HCT116 (cell line): ENCODE results near the gene POU2AF1. TPM values are rescaled to one million over a fixed set of nuclear protein-coding genes. Genes with fewer than 3 reads are reported as not detected.

Experiments
- ATAC-seq: fragments of 200-7000 bp; cut with Tn5 transposase; 2 replicates; pipeline ENCODE4 v1.9.1; 2020; ENCODE audit warnings: mild to moderate bottlenecking, moderate library complexity
- BruUV-seq: library from RNA; stranded (reverse); fragments of 400-500 nt; replicated peaks from 2 replicates; lab custom pipeline; 2021; lab: Mats Ljungman, UMichigan
- CTCF ChIA-PET: fragments of 300-600 bp; sonication (Branson Sonifier 250); formaldehyde crosslinking; loops from one replicate; lab custom pipeline; 2021; ENCODE audit warnings: antibody characterized with exemption; lab: Charles Lee
- POLR2A ChIA-PET: fragments of 300-600, 350-600 bp; sonication (Branson Sonifier 250); formaldehyde crosslinking; loops from one replicate; lab custom pipeline; 2021; ENCODE audit warnings: antibody characterized with exemption; lab: Charles Lee
- RAD21 ChIA-PET, 2 experiments: fragments of 300-600 bp; sonication (Branson Sonifier 250); formaldehyde crosslinking; loops; one replicate each; lab custom pipeline; 2023; ENCODE audit warnings: low total read pairs in 2 of 2; ENCODE audit not compliant: uncharacterized antibody in 2 of 2, unreplicated experiment in 2 of 2, low non-redundant PET in 1 of 2; lab: Charles Lee
- DNase-seq: peaks from one replicate; pipeline ENCODE4 v3.0.0-alpha.2; 2010; ENCODE audit warnings: low read depth, low spot score
- H2AFZ ChIP-seq: fragments of 200-600 bp; shearing (Covaris generic), sonication (generic); 2 replicates; pipeline ENCODE4 v1.6.1; 2017; ENCODE audit warnings: low read depth, mixed run types, mixed read lengths, antibody characterized with exemption, low read length; ENCODE audit not compliant: poor library complexity, severe bottlenecking
- H3K27ac ChIP-seq: 2 replicates; pipeline ENCODE4 v1.5.1; 2012; ENCODE audit warnings: low read depth, low read length
- H3K27me3 ChIP-seq: fragments of 200-600 bp; sonication (generic); 2 replicates; pipeline ENCODE4 v1.6.1; 2016; ENCODE audit warnings: mixed run types, low read length, mixed read lengths; ENCODE audit not compliant: insufficient read depth
- H3K36me3 ChIP-seq, 2 experiments: fragments of 200-500 bp in 1 of 2; fragments of 200-600 bp in 1 of 2; sonication (Bioruptor generic) in 1 of 2; sonication (generic) in 1 of 2; 2 replicates each; pipeline versions ENCODE4 v1.5.1 to v1.6.1; 2014 to 2016; ENCODE audit warnings: low read length in 2 of 2, inconsistent platforms in 1 of 2, mixed read lengths in 1 of 2, mixed run types in 1 of 2; ENCODE audit not compliant: insufficient read depth in 2 of 2, control insufficient read depth in 1 of 2
- H3K4me1 ChIP-seq, 2 experiments: fragments of 200-600 bp in 1 of 2; sonication (generic) in 1 of 2; 2 replicates each; pipeline versions ENCODE4 v1.5.1 to v1.6.1; 2012 to 2017; ENCODE audit warnings: low read length in 2 of 2, inconsistent platforms in 1 of 2, mild to moderate bottlenecking in 1 of 2, mixed read lengths in 1 of 2, mixed run types in 1 of 2, moderate library complexity in 1 of 2; ENCODE audit not compliant: insufficient read depth in 2 of 2, control insufficient read depth in 1 of 2
- H3K4me2 ChIP-seq: fragments of 200-600 bp; sonication (generic); 2 replicates; pipeline ENCODE4 v1.6.1; 2017; ENCODE audit warnings: mixed run types, low read length, mixed read lengths
- H3K4me3 ChIP-seq, 2 experiments: fragments of 200-600 bp in 1 of 2; sonication (generic) in 1 of 2; replicated peaks in 1 of 2; 2 replicates each; pipeline ENCODE4 v1.5.1; 2011 to 2016; ENCODE audit warnings: low read length in 2 of 2, control low read depth in 1 of 2, low read depth in 1 of 2, mild to moderate bottlenecking in 1 of 2, mixed read lengths in 1 of 2, mixed run types in 1 of 2
- H3K79me2 ChIP-seq: fragments of 200-600 bp; sonication (generic); 2 replicates; pipeline ENCODE4 v1.6.1; 2017; ENCODE audit warnings: mild to moderate bottlenecking, mixed run types, low read length, moderate library complexity, mixed read lengths; ENCODE audit not compliant: insufficient read depth
- H3K9ac ChIP-seq: fragments of 200-600 bp; sonication (generic); 2 replicates; pipeline ENCODE4 v1.6.1; 2016; ENCODE audit warnings: low read length, mixed read lengths
- H3K9me2 ChIP-seq: fragments of 200-600 bp; sonication (generic), shearing (Covaris generic); 2 replicates; pipeline ENCODE4 v1.6.1; 2017; ENCODE audit warnings: mixed run types, mild to moderate bottlenecking, moderate library complexity; ENCODE audit not compliant: insufficient read depth
- H3K9me3 ChIP-seq, 2 experiments: fragments of 200-500 bp in 1 of 2; fragments of 200-600 bp in 1 of 2; sonication (Bioruptor generic) in 1 of 2; sonication (generic) in 1 of 2; 2 replicates each; pipeline ENCODE4 v1.6.1; 2014 to 2017; ENCODE audit warnings: low read length in 2 of 2, mixed read lengths in 2 of 2, inconsistent platforms in 1 of 2, low read depth in 1 of 2, mild to moderate bottlenecking in 1 of 2, mixed run types in 1 of 2, moderate library complexity in 1 of 2; ENCODE audit not compliant: control insufficient read depth in 1 of 2, insufficient read depth in 1 of 2
- H4K20me1 ChIP-seq: fragments of 200-600 bp; sonication (generic), shearing (Covaris generic); 2 replicates; pipeline ENCODE4 v1.6.1; 2017; ENCODE audit warnings: mixed run types, mild to moderate bottlenecking, moderate library complexity; ENCODE audit not compliant: insufficient read depth
- CEBPB ChIP-seq: IDR thresholded peaks from 2 replicates; pipeline ENCODE4 v1.6.1; 2012; ENCODE audit warnings: low read depth
- ELF1 ChIP-seq: IDR thresholded peaks from 2 replicates; pipeline ENCODE4 v1.6.1; 2012; ENCODE audit warnings: low read depth, borderline replicate concordance
- EZH2 ChIP-seq: fragments of 200-600 bp; sonication (generic); IDR thresholded peaks from 2 replicates; pipeline ENCODE4 v1.6.1; 2017; ENCODE audit warnings: antibody characterized with exemption, mixed run types
- EZH2phosphoT487 ChIP-seq: fragments of 200-600 bp; IDR thresholded peaks from 2 replicates; pipeline ENCODE4 v1.6.1; 2018; ENCODE audit warnings: antibody characterized with exemption, borderline replicate concordance
- FOSL1 ChIP-seq: IDR thresholded peaks from 2 replicates; pipeline ENCODE4 v1.6.1; 2012; ENCODE audit warnings: low read depth
- POLR2A ChIP-seq: IDR thresholded peaks from 2 replicates; pipeline ENCODE4 v1.7.0; 2011; ENCODE audit warnings: borderline replicate concordance; ENCODE audit not compliant: insufficient read depth, insufficient read length; ENCODE audit errors: extremely low read depth
- RAD21 ChIP-seq: IDR thresholded peaks from 2 replicates; pipeline ENCODE4 v1.6.1; 2012; ENCODE audit warnings: low read depth, mild to moderate bottlenecking
- SP1 ChIP-seq: IDR thresholded peaks from 2 replicates; pipeline ENCODE4 v1.6.1; 2012; ENCODE audit warnings: low read depth
- TCF7L2 ChIP-seq: IDR thresholded peaks from 2 replicates; pipeline ENCODE4 v1.7.0; 2011; ENCODE audit warnings: borderline replicate concordance, inconsistent platforms; ENCODE audit not compliant: insufficient read depth, insufficient read length; ENCODE audit errors: extremely low read depth
- ZNF274 ChIP-seq: fragments of 200-500 bp; sonication (Bioruptor generic); IDR thresholded peaks from 2 replicates; pipeline ENCODE4 v1.6.1; 2014; ENCODE audit warnings: mild to moderate bottlenecking, low read depth, low read length, inconsistent platforms
- intact Hi-C: fragments of 100-400 bp; cut with micrococcal nuclease; formaldehyde crosslinking; loops from 2 replicates; pipeline ENCODE4 v1.10.0; 2022
- total RNA-seq: library from RNA; stranded (reverse); gene quantifications from one replicate; pipeline ENCODE4 v1.2.1, GENCODE V29; 2021; ENCODE audit not compliant: unreplicated experiment
- TF ChIP-seq, protein P1 (sequence below), 3 experiments: fragments of 200-600 bp in 1 of 3; sonication (generic) in 1 of 3; IDR thresholded peaks in 2 of 3; conservative IDR thresholded peaks in 1 of 3; 2 replicates each; pipeline ENCODE4 v1.5.1; 2012 to 2017; ENCODE audit warnings: low read depth in 2 of 3, low read length in 2 of 3, antibody characterized with exemption in 1 of 3, borderline replicate concordance in 1 of 3, control low read depth in 1 of 3, mild to moderate bottlenecking in 1 of 3, mixed read lengths in 1 of 3, mixed run types in 1 of 3, moderate library complexity in 1 of 3; ENCODE audit not compliant: insufficient read depth in 1 of 3
- TF ChIP-seq, protein P2 (sequence below): IDR thresholded peaks from 2 replicates; pipeline ENCODE4 v1.6.1; 2012

POU2AF1 gene
- total RNA-seq, 1 experiment from 2014 or later, result 0.17 TPM

DNA sequence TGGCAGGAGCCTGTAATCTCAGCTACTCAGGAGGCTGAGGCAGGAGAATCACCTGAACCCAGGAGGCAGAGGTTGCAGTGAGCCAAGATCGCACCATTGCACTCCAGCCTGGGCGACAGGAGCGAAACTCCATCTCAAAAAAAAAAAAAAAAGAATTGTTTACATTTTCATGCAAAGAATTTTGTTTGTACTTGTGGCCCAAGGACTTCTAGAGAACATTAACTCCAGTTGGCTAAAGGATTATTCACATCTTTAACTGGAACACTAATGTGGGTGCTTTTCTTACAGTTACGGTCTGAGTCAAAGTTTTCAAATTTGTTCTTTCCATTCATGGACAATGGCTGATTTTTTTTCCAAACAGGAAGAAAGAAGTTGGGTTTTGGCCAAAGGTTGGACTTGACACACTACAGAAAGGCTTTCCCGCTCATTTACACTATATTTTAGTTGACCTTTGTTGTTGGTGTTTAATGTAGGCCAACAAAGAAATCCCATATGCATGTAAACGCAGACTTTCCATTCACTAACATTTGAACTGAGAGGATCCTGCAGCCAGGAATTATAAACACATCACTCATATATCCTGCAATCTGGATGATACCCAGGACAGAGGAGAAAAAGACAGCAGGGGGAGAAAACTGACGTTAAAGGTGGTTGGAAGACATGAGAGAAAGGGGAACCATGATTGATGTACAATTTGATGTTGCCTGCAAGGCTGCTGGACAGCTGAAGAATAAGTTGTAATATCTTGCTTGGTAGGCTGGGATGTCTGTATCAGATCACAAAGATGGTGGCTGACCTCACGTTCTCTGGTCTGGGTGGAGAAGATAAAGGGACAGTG is 13.1 kb downstream of the POU2AF1 start:
- Histone ChIP-seq H3K9ac (no peak overlapping the region), H3K9me3 (no peaks in the 10 kb centered on the region), H3K79me2 (no peaks in the 10 kb centered on the region), H3K4me3 (no peak overlapping the region), H3K9me2 (no peaks in the 10 kb centered on the region), H3K36me3 (no peaks in the 10 kb centered on the region), H3K4me1 (no peaks in the 10 kb centered on the region)
- no TSS peak for BruUV-seq
- ChIA-PET CTCF (interaction anchor here (0.7 kb wide), 1 partner anchor 94 kb away, joined by 3 read pairs; no protein-coding TSS in a partner anchor), RAD21 (no interaction called here)
- no peak for DNase-seq
- intact Hi-C loops, result no loop called here
- TF ChIP-seq FOSL1, result no peak
- TF ChIP-seq, protein P1, sequence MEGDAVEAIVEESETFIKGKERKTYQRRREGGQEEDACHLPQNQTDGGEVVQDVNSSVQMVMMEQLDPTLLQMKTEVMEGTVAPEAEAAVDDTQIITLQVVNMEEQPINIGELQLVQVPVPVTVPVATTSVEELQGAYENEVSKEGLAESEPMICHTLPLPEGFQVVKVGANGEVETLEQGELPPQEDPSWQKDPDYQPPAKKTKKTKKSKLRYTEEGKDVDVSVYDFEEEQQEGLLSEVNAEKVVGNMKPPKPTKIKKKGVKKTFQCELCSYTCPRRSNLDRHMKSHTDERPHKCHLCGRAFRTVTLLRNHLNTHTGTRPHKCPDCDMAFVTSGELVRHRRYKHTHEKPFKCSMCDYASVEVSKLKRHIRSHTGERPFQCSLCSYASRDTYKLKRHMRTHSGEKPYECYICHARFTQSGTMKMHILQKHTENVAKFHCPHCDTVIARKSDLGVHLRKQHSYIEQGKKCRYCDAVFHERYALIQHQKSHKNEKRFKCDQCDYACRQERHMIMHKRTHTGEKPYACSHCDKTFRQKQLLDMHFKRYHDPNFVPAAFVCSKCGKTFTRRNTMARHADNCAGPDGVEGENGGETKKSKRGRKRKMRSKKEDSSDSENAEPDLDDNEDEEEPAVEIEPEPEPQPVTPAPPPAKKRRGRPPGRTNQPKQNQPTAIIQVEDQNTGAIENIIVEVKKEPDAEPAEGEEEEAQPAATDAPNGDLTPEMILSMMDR (IDR thresholded peaks at IDR 0.05 in 2 of 3, conservative IDR thresholded peaks at IDR 0.05 in 1 of 3; ENCODE audit: borderline replicate concordance in 1 of 3, insufficient read depth in 1 of 3, low read depth in 2 of 3, low read length in 2 of 3), result no peak
- no peak for TF ChIP-seq EZH2phosphoT487
- TF ChIP-seq ELF1, result no peak
- TF ChIP-seq, protein P2, sequence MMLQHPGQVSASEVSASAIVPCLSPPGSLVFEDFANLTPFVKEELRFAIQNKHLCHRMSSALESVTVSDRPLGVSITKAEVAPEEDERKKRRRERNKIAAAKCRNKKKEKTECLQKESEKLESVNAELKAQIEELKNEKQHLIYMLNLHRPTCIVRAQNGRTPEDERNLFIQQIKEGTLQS, result no peak
- no peak for TF ChIP-seq CEBPB
- no peak for TF ChIP-seq ZNF274
- TF ChIP-seq TCF7L2, result no peak
- no peak for TF ChIP-seq SP1
- TF ChIP-seq POLR2A, result no peak
- no peak for TF ChIP-seq RAD21
- TF ChIP-seq EZH2, result no peak
- TF ChIP-seq, all 23 proteins: peak for 0
- Histone ChIP-seq H3K27ac (no peak overlapping the region), H4K20me1 (no peaks in the 10 kb centered on the region), H2AFZ (no peak overlapping the region), H3K27me3 (no peaks in the 10 kb centered on the region), H3K4me2 (no peak overlapping the region)
- ATAC-seq, result no peak
- POLR2A ChIA-PET, result no interaction called here
